Esophagus muscularis mucosa (tissue), 3 donors: ENCODE results near the gene SIRT7.

ENCODE experiments used
- CTCF ChIP-seq, 3 experiments: fragments of 200-600 bp in 2 of 3; fragments of 450-650 bp in 1 of 3; sonication (generic) in 2 of 3; IDR thresholded peaks; one replicate each; pipeline ENCODE4 v1.5.1; 2017 to 2019; ENCODE audit warnings: antibody characterized with exemption in 3 of 3, mild to moderate bottlenecking in 2 of 3, moderate library complexity in 1 of 3
- POLR2A ChIP-seq: fragments of 450-650 bp; IDR thresholded peaks from one replicate; pipeline ENCODE4 v1.6.1; 2017; ENCODE audit warnings: antibody characterized with exemption, moderate library complexity, mild to moderate bottlenecking, low read depth

GRCh38 chr17:81895400-81895799, 22.6 kb downstream of the SIRT7 start:
- TF ChIP-seq CTCF (IDR thresholded peaks at IDR 0.05) (no peak), POLR2A (no peak)
